ENCODE measurements around the gene TDRD5. TPM values are rescaled to one million over a fixed set of nuclear protein-coding genes. Genes with fewer than 3 reads are reported as not detected.
"Not testable (repeated sequence)": the region's sequence is repeated elsewhere in the genome, so short reads cannot be mapped to it uniquely, and the experiment has no call there.

TDRD5 gene
- total RNA-seq, 1 donor from 2014 or later, result not detected

GRCh38 chr1:179598631-179599030 lies 7.0 kb downstream of the TDRD5 start:
- ATAC-seq (no peak), DNase-seq (ENCODE audit: low spot score) (no peak)
- intact Hi-C loops (cut with DNase I), result no loop called here

GRCh38 chr1:179599623-179600249 lies 8.1 kb downstream of the TDRD5 start:
- DNase-seq (ENCODE audit: low spot score) (no peak), ATAC-seq (no peak)
- intact Hi-C loops (cut with DNase I), result no loop called here

GRCh38 chr1:179601093-179601492 lies 9.5 kb downstream of the TDRD5 start:
- no peak for ATAC-seq
- intact Hi-C loops (cut with DNase I), result no loop called here

GRCh38 chr1:179612361-179612760 lies 20.7 kb downstream of the TDRD5 start:
- intact Hi-C loops (cut with DNase I), result no loop called here
- DNase-seq (ENCODE audit: low spot score), result no peak
- ATAC-seq, result no peak

More at GRCh38 chr1:179601093-179601492, 9.5 kb downstream of the TDRD5 start:
- DNase-seq (ENCODE audit: low spot score), result no peak

- intact Hi-C loops (cut with DNase I), result no loop called here
- DNase-seq (ENCODE audit: low spot score) (no peak), ATAC-seq (no peak)
Measured at GRCh38 chr1:179630719-179631118, 39.1 kb downstream of the TDRD5 start.

GRCh38 chr1:179632868-179633267 lies 41.2 kb downstream of the TDRD5 start:
- no peak for ATAC-seq
- no peak for DNase-seq (ENCODE audit: low spot score)
- intact Hi-C loops (cut with DNase I), result no loop called here

GRCh38 chr1:179637211-179637860 lies 45.7 kb downstream of the TDRD5 start:
- intact Hi-C loops (cut with DNase I), result no loop called here
- DNase-seq (ENCODE audit: low spot score) (no peak), ATAC-seq (no peak)

- ATAC-seq, result no peak
- intact Hi-C loops (cut with DNase I), result no loop called here
Measured at GRCh38 chr1:179661018-179661417, 69.4 kb downstream of the TDRD5 start.

GRCh38 chr1:179663810-179664209 lies 72.2 kb downstream of the TDRD5 start:
- no peak for ATAC-seq
- intact Hi-C loops (cut with DNase I), result no loop called here
- no peak for DNase-seq (ENCODE audit: low spot score)

More at GRCh38 chr1:179661018-179661417, 69.4 kb downstream of the TDRD5 start:
- no peak for DNase-seq (ENCODE audit: low spot score)

- DNase-seq (ENCODE audit: low spot score), result no peak
- intact Hi-C loops (cut with DNase I), result no loop called here
- no peak for ATAC-seq
Measured at GRCh38 chr1:179677882-179678281, 86.2 kb downstream of the TDRD5 start.

- intact Hi-C loops (cut with DNase I); ATAC-seq; DNase-seq (ENCODE audit: low spot score): not testable (repeated sequence)
Measured at GRCh38 chr1:179694530-179694929, 102.9 kb downstream of the TDRD5 start.

GRCh38 chr1:179702946-179703539 lies 111.4 kb downstream of the TDRD5 start:
- ATAC-seq, result no peak
- intact Hi-C loops (cut with DNase I), result no loop called here
- DNase-seq (ENCODE audit: low spot score), result no peak

- DNase-seq (ENCODE audit: low spot score) (peak; percentile 70), ATAC-seq (no peak)
- intact Hi-C loops (cut with DNase I), result no loop called here
Measured at GRCh38 chr1:179706339-179706941, 114.8 kb downstream of the TDRD5 start.

GRCh38 chr1:179707406-179707805 lies 115.8 kb downstream of the TDRD5 start:
- DNase-seq (ENCODE audit: low spot score), result no peak
- no peak for ATAC-seq
- intact Hi-C loops (cut with DNase I), result no loop called here

- intact Hi-C loops (cut with DNase I), result loop anchor here (2.0 kb wide), 1 partner anchor 102 kb away; no protein-coding TSS in a partner anchor
- no peak for ATAC-seq
- no peak for DNase-seq (ENCODE audit: low spot score)
Measured at GRCh38 chr1:179708434-179709195, 117.0 kb downstream of the TDRD5 start.

GRCh38 chr1:179709841-179710329 lies 118.3 kb downstream of the TDRD5 start:
- intact Hi-C loops (cut with DNase I), result loop anchor here (2.0 kb wide), 1 partner anchor 101 kb away; no protein-coding TSS in a partner anchor
- ATAC-seq (peak; percentile 97), DNase-seq (ENCODE audit: low spot score) (no peak)

GRCh38 chr1:179714159-179714558 lies 122.5 kb downstream of the TDRD5 start:
- no peak for DNase-seq (ENCODE audit: low spot score)
- intact Hi-C loops (cut with DNase I), result no loop called here
- ATAC-seq, result no peak

GRCh38 chr1:179714623-179715022 lies 123.0 kb downstream of the TDRD5 start:
- no peak for DNase-seq (ENCODE audit: low spot score)
- intact Hi-C loops (cut with DNase I), result no loop called here
- ATAC-seq, result no peak

GRCh38 chr1:179719272-179719671 lies 127.6 kb downstream of the TDRD5 start:
- no peak for ATAC-seq
- DNase-seq (ENCODE audit: low spot score), result no peak
- intact Hi-C loops (cut with DNase I), result no loop called here
